Ishikawa (cell line): ENCODE measurements around the gene LRP2BP.

Experiments used
- CEBPB ChIP-seq: IDR thresholded peaks from 2 replicates; pipeline ENCODE4 v1.6.1; 2012
- CREB1 ChIP-seq: IDR thresholded peaks from 2 replicates; pipeline ENCODE4 v1.6.1; 2012; ENCODE audit warnings: low read depth
- EP300 ChIP-seq: IDR thresholded peaks from 2 replicates; pipeline ENCODE4 v1.6.1; 2012; ENCODE audit warnings: borderline replicate concordance
- NFIC ChIP-seq: IDR thresholded peaks from 2 replicates; pipeline ENCODE4 v1.6.1; 2012
- RAD21 ChIP-seq: IDR thresholded peaks from 2 replicates; pipeline ENCODE4 v1.6.1; 2012; ENCODE audit warnings: low read depth
- TAF1 ChIP-seq: IDR thresholded peaks from 2 replicates; pipeline ENCODE4 v1.6.1; 2012; ENCODE audit warnings: low read depth, mild to moderate bottlenecking
- TF ChIP-seq, protein P1 (sequence below): IDR thresholded peaks from 2 replicates; pipeline ENCODE4 v1.6.1; 2012

DNA sequence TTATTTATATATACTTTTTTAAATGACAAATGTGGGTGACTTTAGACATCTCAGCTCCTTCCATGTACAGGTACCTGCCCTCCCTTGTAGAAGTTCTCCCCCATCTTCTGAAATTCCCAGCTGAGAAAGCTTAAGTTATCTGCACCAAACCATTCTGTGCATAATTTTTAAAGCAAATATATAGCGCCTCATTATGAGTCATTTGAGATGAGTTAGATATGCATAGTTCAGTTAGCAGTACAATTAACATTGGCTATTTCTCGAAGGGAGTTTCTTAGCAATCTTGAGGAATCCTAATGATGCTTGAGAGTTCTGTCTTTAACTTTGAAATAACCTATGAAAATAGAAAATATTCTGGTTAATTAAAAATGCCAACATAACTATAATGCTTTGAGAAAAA is 49.5 kb upstream of the LRP2BP start:
- TF ChIP-seq NFIC: no peak
- no peak for TF ChIP-seq TAF1
- TF ChIP-seq EP300: no peak
- TF ChIP-seq CEBPB: no peak
- TF ChIP-seq, protein P1, sequence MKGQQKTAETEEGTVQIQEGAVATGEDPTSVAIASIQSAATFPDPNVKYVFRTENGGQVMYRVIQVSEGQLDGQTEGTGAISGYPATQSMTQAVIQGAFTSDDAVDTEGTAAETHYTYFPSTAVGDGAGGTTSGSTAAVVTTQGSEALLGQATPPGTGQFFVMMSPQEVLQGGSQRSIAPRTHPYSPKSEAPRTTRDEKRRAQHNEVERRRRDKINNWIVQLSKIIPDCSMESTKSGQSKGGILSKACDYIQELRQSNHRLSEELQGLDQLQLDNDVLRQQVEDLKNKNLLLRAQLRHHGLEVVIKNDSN: no peak
- no peak for TF ChIP-seq CREB1
- no peak for TF ChIP-seq RAD21
